K562 (cell line): ENCODE results near the gene PRELID2. TPM values are rescaled to one million over a fixed set of nuclear protein-coding genes. Genes with fewer than 3 reads are reported as not detected.
A peak's percentile ranks its signal among the peaks of the same experiment; 100 is the strongest.

Source experiments
- ARID3A ChIP-seq: IDR thresholded peaks from 2 replicates; pipeline ENCODE4 v1.6.1; 2012; ENCODE audit warnings: low read depth, low read length, improper control_type of control experiment, borderline replicate concordance
- CEBPB ChIP-seq: fragments of 450-650 bp; IDR thresholded peaks from 2 replicates; pipeline ENCODE4 v1.6.1; 2016; ENCODE audit warnings: missing genetic modification characterization, missing compliant biosample characterization
- ESRRA ChIP-seq: fragments of 450-650 bp; IDR thresholded peaks from 2 replicates; pipeline ENCODE4 v1.6.1; 2014; ENCODE audit warnings: low read depth, mild to moderate bottlenecking, moderate library complexity, borderline replicate concordance
- FIP1L1 ChIP-seq: fragments of 200-400 bp; formaldehyde crosslinking; IDR thresholded peaks from 2 replicates; pipeline ENCODE4 v1.6.1; 2018; ENCODE audit warnings: mild to moderate bottlenecking, low read depth, low read length; ENCODE audit not compliant: poor library complexity, severe bottlenecking
- GTF2F1 ChIP-seq: IDR thresholded peaks from 2 replicates; pipeline ENCODE4 v1.6.1; 2011; ENCODE audit warnings: low read depth, low read length, improper control_type of control experiment
- HBP1 ChIP-seq: fragments of 450-650 bp; formaldehyde crosslinking; IDR thresholded peaks from 2 replicates; pipeline ENCODE4 v1.4.0; 2022; ENCODE audit warnings: missing genetic modification characterization
- HSF4 ChIP-seq: fragments of 250-450 bp; sonication (Bioruptor Pico); IDR thresholded peaks from 2 replicates; pipeline ENCODE4 v2.1.2; 2022; ENCODE audit warnings: mild to moderate bottlenecking, moderate library complexity, borderline replicate concordance
- MXD1 ChIP-seq: fragments of 250-450 bp; sonication (Bioruptor Pico); IDR thresholded peaks from 2 replicates; pipeline ENCODE4 v1.8.0; 2021; ENCODE audit warnings: borderline replicate concordance, mild to moderate bottlenecking, moderate library complexity; ENCODE audit not compliant: poor library complexity, severe bottlenecking
- PHTF2 ChIP-seq: fragments of 250-450 bp; sonication (Bioruptor Pico); IDR thresholded peaks from 2 replicates; pipeline ENCODE4 v1.5.0; 2021; ENCODE audit warnings: mild to moderate bottlenecking
- RBM15 ChIP-seq: fragments of 200-400 bp; formaldehyde crosslinking; IDR thresholded peaks from 2 replicates; pipeline ENCODE4 v1.6.1; 2018; ENCODE audit warnings: mild to moderate bottlenecking, low read length, moderate library complexity; ENCODE audit not compliant: insufficient read depth
- YBX1 ChIP-seq: fragments of 450-650 bp; IDR thresholded peaks from 2 replicates; pipeline ENCODE4 v1.7.1; 2016; ENCODE audit warnings: mild to moderate bottlenecking
- ZBTB2 ChIP-seq: fragments of 450-650 bp; IDR thresholded peaks from 2 replicates; pipeline ENCODE4 v1.6.1; 2016; ENCODE audit warnings: antibody characterized with exemption
- ZBTB49 ChIP-seq: sonication (generic); formaldehyde crosslinking; IDR thresholded peaks from 2 replicates; pipeline ENCODE4 v1.8.0; 2022; ENCODE audit warnings: missing genetic modification reagents, mild to moderate bottlenecking, borderline replicate concordance
- ZNF280A ChIP-seq: fragments of 450-650 bp; IDR thresholded peaks from 2 replicates; pipeline ENCODE4 v1.6.1; 2018; ENCODE audit warnings: mild to moderate bottlenecking, low read depth; ENCODE audit not compliant: partially characterized antibody
- polyA plus RNA-seq, 8 experiments: library from polyadenylated mRNA; depleted of rRNA in 4 of 8; stranded (reverse) in 5 of 8; unstranded in 3 of 8; fragments of >200 nt; fragmentation: Nextera tagmentation in 2 of 8; fragmentation: Illumina TruSeq in 1 of 8; extraction: Ambion mirVana in 2 of 8; extraction: Trizol in 1 of 8; gene quantifications; 2 replicates each; pipeline versions ENCODE4 v1.2.1 to v1.2.3, GENCODE V29; 2011 to 2014; ENCODE audit warnings: inconsistent platforms in 1 of 8, missing spikeins in 1 of 8
- total RNA-seq, 7 experiments: library from RNA; depleted of rRNA in 6 of 7; stranded (reverse); fragments of >200 nt in 6 of 7; fragmentation: Illumina TruSeq in 2 of 7; extraction: Trizol in 2 of 7; gene quantifications; 2 replicates each; pipeline versions ENCODE4 v1.2.1 to v1.2.3, GENCODE V29; 2011 to 2021; ENCODE audit warnings: low replicate concordance in 1 of 7

The PRELID2 gene
- total and polyA plus RNA-seq, 9 of the 15 experiments (the other 6 are each of a cell fraction or from before 2014, with no cell fraction given): 6.4 to 68.2 (median 28.8) TPM

GRCh38 chr5:145834917-145835847, at the start of gene PRELID2 (continued):
- TF ChIP-seq ZNF280A: no peak
- no peak for TF ChIP-seq GTF2F1
- no peak for TF ChIP-seq PHTF2
- TF ChIP-seq CEBPB (tag): no peak
- TF ChIP-seq ZBTB49 (CRISPR knock-in tag): no peak
- TF ChIP-seq MXD1 (CRISPR knock-in tag): no peak
- TF ChIP-seq ARID3A: no peak
- TF ChIP-seq FIP1L1: no peak
- TF ChIP-seq YBX1: no peak
- TF ChIP-seq ESRRA: peak; percentile 75
- no peak for TF ChIP-seq HBP1 (CRISPR knock-in tag)
- no peak for TF ChIP-seq HSF4
- no peak for TF ChIP-seq ZBTB2
- no peak for TF ChIP-seq RBM15
